Smooth muscle cell (in vitro differentiated cells): Measurements from ENCODE around the gene ITIH1. TPM values are rescaled to one million over a fixed set of nuclear protein-coding genes. Genes with fewer than 3 reads are reported as not detected.

Experiments
- DNase-seq: peaks from one replicate; lab custom pipeline; 2025; ENCODE audit not compliant: unreplicated experiment; lab: John Stamatoyannopoulos, UW
- H2AFZ ChIP-seq: fragments of 200-600 bp; sonication (generic); 2 replicates; pipeline ENCODE4 v1.6.0; 2016; ENCODE audit warnings: antibody characterized with exemption, low read depth, mild to moderate bottlenecking
- H3F3A ChIP-seq: fragments of 200-600 bp; sonication (generic); 2 replicates; pipeline ENCODE4 v1.6.0; 2017; ENCODE audit warnings: antibody characterized with exemption, low read depth
- H3K27ac ChIP-seq: fragments of 200-600 bp; sonication (generic); 2 replicates; pipeline ENCODE4 v1.5.1; 2016; ENCODE audit warnings: low read depth, mild to moderate bottlenecking
- H3K27me3 ChIP-seq: fragments of 200-600 bp; sonication (generic); 2 replicates; pipeline ENCODE4 v1.6.1; 2016; ENCODE audit warnings: low read depth, mild to moderate bottlenecking
- H3K36me3 ChIP-seq: fragments of 200-600 bp; sonication (generic); 2 replicates; pipeline ENCODE4 v1.5.1; 2016; ENCODE audit warnings: low read depth
- H3K4me1 ChIP-seq: fragments of 200-600 bp; sonication (generic); 2 replicates; pipeline ENCODE4 v1.5.1; 2016; ENCODE audit warnings: low read depth
- H3K4me2 ChIP-seq: fragments of 200-600 bp; sonication (generic); 2 replicates; pipeline ENCODE4 v1.6.0; 2016; ENCODE audit warnings: mild to moderate bottlenecking
- H3K4me3 ChIP-seq: fragments of 200-600 bp; sonication (generic); 2 replicates; pipeline ENCODE4 v1.5.1; 2016; ENCODE audit warnings: mild to moderate bottlenecking
- H3K79me2 ChIP-seq: fragments of 200-600 bp; sonication (generic); 2 replicates; pipeline ENCODE4 v1.6.0; 2016; ENCODE audit warnings: low read depth, mild to moderate bottlenecking
- H3K9ac ChIP-seq: fragments of 200-600 bp; sonication (generic); 2 replicates; pipeline ENCODE4 v1.6.0; 2016; ENCODE audit warnings: low read depth
- H3K9me3 ChIP-seq: fragments of 200-600 bp; sonication (generic); replicated peaks from 2 replicates; pipeline ENCODE4 v1.5.1; 2016; ENCODE audit warnings: low read depth
- H4K20me1 ChIP-seq: fragments of 200-600 bp; sonication (generic); 2 replicates; pipeline ENCODE4 v1.6.0; 2016; ENCODE audit warnings: low read depth
- WGBS: methylation state at CpG from one replicate; pipeline ENCODE4 v1.1.7; 2016; ENCODE audit warnings: low lambda C conversion rate; 5-methylcytosine and 5-hydroxymethylcytosine counted together
- polyA plus RNA-seq: library from polyadenylated mRNA; unstranded; fragments of >200 nt; fragmentation: Nextera tagmentation; extraction: Ambion mirVana; gene quantifications from 2 replicates; pipeline ENCODE4 v1.2.1, GENCODE V29; 2016
- total RNA-seq: library from RNA; depleted of rRNA; stranded (reverse); fragments of >200 nt; gene quantifications from 2 replicates; pipeline ENCODE4 v1.2.3, GENCODE V29; 2014
- TF ChIP-seq, protein P1 (sequence below): fragments of 200-600 bp; sonication (generic); IDR thresholded peaks from 2 replicates; pipeline ENCODE4 v1.5.1; 2017; ENCODE audit warnings: borderline replicate concordance, mild to moderate bottlenecking, antibody characterized with exemption; ENCODE audit not compliant: insufficient read depth, poor library complexity, severe bottlenecking

The ITIH1 gene
- total and polyA plus RNA-seq, 2 experiments from 2014 or later, result not detected

GRCh38 chr3:52770496-52771333 is 6.7 kb upstream of the ITIH1 start, which contains the start of gene NEK4:
NEK4 (minus strand) TSS chr3:52770940; CDS start chr3:52770746, 194 bp downstream.
- Histone ChIP-seq H3K4me3 (peak within 1 kb of the TSS; percentile 97), H3K27ac (peak within 1 kb of the TSS; percentile 53), H3K9me3 (no peaks in the 10 kb centered on the region), H3K4me1 (peaks cover 10% of the 10 kb centered on the region), H4K20me1 (no peaks in the 10 kb centered on the region), H3K36me3 (peaks cover 7% of the 10 kb centered on the region), H3K4me2 (peak within 1 kb of the TSS; percentile 98), H3F3A (no peaks in the 10 kb centered on the region), H3K27me3 (no peaks in the 10 kb centered on the region), H2AFZ (peak within 1 kb of the TSS; percentile 98), H3K79me2 (peaks cover 23% of the 10 kb centered on the region), H3K9ac (peak within 1 kb of the TSS; percentile 77)
- TF ChIP-seq, protein P1, sequence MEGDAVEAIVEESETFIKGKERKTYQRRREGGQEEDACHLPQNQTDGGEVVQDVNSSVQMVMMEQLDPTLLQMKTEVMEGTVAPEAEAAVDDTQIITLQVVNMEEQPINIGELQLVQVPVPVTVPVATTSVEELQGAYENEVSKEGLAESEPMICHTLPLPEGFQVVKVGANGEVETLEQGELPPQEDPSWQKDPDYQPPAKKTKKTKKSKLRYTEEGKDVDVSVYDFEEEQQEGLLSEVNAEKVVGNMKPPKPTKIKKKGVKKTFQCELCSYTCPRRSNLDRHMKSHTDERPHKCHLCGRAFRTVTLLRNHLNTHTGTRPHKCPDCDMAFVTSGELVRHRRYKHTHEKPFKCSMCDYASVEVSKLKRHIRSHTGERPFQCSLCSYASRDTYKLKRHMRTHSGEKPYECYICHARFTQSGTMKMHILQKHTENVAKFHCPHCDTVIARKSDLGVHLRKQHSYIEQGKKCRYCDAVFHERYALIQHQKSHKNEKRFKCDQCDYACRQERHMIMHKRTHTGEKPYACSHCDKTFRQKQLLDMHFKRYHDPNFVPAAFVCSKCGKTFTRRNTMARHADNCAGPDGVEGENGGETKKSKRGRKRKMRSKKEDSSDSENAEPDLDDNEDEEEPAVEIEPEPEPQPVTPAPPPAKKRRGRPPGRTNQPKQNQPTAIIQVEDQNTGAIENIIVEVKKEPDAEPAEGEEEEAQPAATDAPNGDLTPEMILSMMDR, result no peak
- WGBS, result 1% methylated on average over 66 of the region's 67 CpGs
- DNase-seq, result peak; percentile 77

- Histone ChIP-seq H3K27me3 (no peaks in the 10 kb centered on the region), H3K4me2 (peak overlapping the region; percentile 98), H3K4me1 (peaks cover 10% of the 10 kb centered on the region), H3K9ac (peak overlapping the region; percentile 62), H3K79me2 (peaks cover 23% of the 10 kb centered on the region), H3K9me3 (no peaks in the 10 kb centered on the region), H3K27ac (peak overlapping the region; percentile 10), H3K4me3 (peak overlapping the region; percentile 97), H4K20me1 (no peaks in the 10 kb centered on the region), H3K36me3 (peaks cover under 1% of the 10 kb centered on the region), H3F3A (no peaks in the 10 kb centered on the region), H2AFZ (peak overlapping the region; percentile 98)
- no peak for DNase-seq
- TF ChIP-seq, protein P1, result no peak
- WGBS, result 52% methylated on average over 5 of the region's 5 CpGs
These were observed 6.1 kb upstream of the ITIH1 start for GRCh38 chr3:52771334-52771681.

GRCh38 chr3:52771702-52772101 is 5.7 kb upstream of the ITIH1 start:
- H3K36me3 ChIP-seq, result no peaks in the 10 kb centered on the region
- H3K9me3 ChIP-seq, result no peaks in the 10 kb centered on the region
- DNase-seq, result no peak
- TF ChIP-seq, protein P1, result no peak
- WGBS, result 92% methylated on average over 10 of the region's 10 CpGs
- no peaks in the 10 kb centered on the region for H3F3A ChIP-seq
- H3K4me3 ChIP-seq, result no peak overlapping the region
- H3K27ac ChIP-seq, result no peak overlapping the region
- H3K9ac ChIP-seq, result no peak overlapping the region
- no peaks in the 10 kb centered on the region for H3K27me3 ChIP-seq
- peak overlapping the region; percentile 98 for H3K4me2 ChIP-seq
- H4K20me1 ChIP-seq, result no peaks in the 10 kb centered on the region
- peak overlapping the region; percentile 98 for H2AFZ ChIP-seq
- H3K79me2 ChIP-seq, result peaks cover 23% of the 10 kb centered on the region
- peaks cover 10% of the 10 kb centered on the region for H3K4me1 ChIP-seq
